H4 (cell line): Measurements from ENCODE around the gene CDH8. TPM values are rescaled to one million over a fixed set of nuclear protein-coding genes. Genes with fewer than 3 reads are reported as not detected.
"Not testable (repeated sequence)": the region's sequence is repeated elsewhere in the genome, so short reads cannot be mapped to it uniquely, and the experiment has no call there.

Source experiments
- DNase-seq: peaks from one replicate; pipeline ENCODE4 v3.0.0-alpha.2; 2015; ENCODE audit warnings: low spot score
- total RNA-seq: library from RNA; depleted of rRNA; stranded (reverse); fragments of >200 nt; shearing (Covaris generic); gene quantifications from 2 replicates; pipeline ENCODE4 v1.2.3, GENCODE V29; 2014

CDH8 gene
- total RNA-seq, 1 experiment from 2014 or later, result 1.4 TPM

- DNase-seq, result no peak
Measured at GRCh38 chr16:61797296-61797795, 238.9 kb downstream of the CDH8 start.

DNA sequence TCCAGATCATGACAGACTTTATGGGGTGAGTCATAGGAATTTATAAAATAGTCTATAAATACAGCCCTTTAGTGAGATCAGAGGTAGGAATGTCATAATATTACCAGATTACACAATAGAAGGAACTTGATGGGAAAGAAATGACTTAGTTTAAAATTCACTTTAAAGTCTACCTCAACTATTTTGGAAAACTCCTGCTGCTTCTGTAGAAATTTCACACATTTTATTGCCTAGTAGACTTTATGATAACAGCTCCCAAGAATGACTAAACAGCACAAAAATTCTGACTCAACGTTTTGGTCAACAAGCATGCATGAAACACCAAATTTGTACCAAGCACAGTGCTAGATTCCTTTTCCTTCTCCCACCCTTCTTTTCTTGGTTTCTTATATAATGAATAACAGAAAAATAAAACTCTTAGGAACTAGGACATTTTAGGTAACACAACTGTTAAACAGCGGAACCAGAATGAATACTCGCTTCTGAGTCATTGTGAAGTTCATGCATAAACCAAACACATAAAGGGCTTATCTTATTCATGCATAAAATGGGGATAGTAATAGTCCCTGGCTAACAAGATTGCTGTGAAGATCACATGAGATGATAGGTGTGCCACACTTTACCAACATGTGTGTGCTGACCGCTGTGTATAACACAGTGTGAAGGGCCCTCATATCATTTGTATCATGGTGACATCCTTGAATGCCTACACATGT, 243.9 kb downstream of the CDH8 start:
- peak; percentile 63 for DNase-seq

DNA sequence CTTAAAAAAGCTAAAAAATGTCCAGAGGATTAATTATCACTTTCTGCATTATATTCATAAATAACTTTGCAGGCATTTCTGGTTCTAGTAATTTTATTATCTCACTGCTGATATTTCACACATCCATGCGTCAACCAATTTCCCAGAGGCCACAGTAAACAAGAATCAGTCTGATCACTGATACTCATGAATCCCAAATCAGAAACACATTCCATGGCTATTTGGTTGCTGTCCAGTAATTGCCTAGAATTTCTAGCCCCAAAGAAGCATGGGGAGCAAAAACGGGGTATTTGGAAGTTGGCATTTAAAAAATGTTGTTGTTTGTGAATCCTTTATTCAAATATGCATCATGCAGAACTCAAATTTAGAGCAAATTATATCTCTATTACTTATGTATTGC, 244.8 kb downstream of the CDH8 start:
- no peak for DNase-seq

- not testable (repeated sequence) for DNase-seq
Measured at GRCh38 chr16:61781855-61782254, 254.4 kb downstream of the CDH8 start.

DNA sequence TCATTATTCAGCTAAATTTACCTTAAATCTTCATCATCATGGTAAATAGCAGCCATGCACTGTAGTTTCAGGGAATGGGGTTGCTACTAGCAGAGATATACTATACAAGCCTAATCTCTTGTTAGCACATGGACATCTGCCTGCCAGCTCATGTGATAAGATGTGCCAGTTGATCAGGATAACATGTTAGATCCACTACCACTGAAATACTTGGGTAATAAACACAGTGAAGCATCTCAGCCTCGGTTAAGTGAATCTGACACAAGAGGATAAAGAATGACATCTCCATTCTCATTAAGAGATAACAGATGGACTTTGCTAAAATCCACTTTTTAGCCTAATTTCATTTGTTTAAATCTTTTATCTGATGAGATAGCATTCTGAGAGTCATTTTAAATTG, 256.1 kb downstream of the CDH8 start:
- no peak for DNase-seq

DNA sequence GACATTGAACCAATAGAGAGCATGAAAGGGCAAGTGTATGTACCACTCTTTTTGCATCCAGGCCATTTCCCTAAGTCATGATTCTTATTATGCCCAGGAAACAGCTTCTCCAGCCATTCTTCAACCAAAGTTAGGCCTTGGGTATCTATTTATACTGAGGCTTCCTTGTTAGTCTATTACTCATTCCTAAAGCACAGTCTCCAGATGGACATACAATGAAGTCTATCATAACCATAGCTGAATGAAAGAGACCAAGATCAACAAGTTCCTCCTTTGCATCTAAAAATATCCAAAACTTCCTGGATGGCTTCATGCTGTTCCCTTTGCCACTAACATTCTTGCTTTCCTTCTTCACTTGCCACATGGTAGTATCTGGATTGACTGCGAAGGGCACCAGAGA, 265.9 kb downstream of the CDH8 start:
- DNase-seq, result no peak

- no peak for DNase-seq
Measured at GRCh38 chr16:61763991-61764390, 272.2 kb downstream of the CDH8 start.

DNA sequence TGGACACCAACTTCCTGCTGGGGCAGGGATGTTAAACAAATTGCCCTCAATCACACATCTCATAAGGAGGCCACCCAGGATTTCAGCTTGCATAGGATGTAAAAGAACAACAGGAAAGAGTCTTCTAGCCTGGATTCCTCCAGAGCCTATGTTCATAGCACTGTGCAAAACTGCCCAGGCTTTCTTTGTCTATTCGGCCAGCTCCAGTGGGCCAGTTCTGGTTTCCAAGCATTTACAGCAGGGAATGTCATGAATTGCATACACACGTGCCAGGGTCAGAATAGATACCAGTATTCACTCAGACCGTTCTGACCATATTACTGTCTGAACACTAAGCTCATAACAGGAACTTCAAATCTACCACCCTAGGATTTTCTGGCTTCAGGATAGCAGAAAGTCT, 273.2 kb downstream of the CDH8 start:
- no peak for DNase-seq

- DNase-seq, result no peak
Measured at GRCh38 chr16:61730997-61731396, 305.2 kb downstream of the CDH8 start.

DNA sequence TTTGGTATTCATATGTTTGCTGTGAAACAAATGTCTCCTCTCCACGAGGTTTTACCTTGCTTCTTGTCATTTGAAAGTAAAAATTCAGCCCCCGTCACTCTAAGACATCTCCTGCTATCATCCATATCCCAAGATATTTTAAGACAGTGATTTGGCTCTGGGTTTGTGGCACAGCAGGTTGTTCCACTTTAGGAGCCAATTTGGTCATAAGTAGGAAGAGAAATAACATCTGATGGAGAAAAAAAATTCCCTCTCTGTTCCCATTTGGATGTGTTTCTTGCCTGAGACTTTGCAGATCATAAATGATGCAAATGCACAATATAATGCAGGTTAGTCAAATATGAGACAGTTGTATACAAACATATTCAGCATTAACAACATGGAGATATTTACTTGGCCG, 309.5 kb downstream of the CDH8 start:
- no peak for DNase-seq

- DNase-seq, result no peak
Measured at GRCh38 chr16:61726125-61726524, 310.1 kb downstream of the CDH8 start.

- no peak for DNase-seq
Measured at GRCh38 chr16:61721544-61721943, 314.7 kb downstream of the CDH8 start.

- DNase-seq, result no peak
Measured at GRCh38 chr16:61715393-61715792, 320.8 kb downstream of the CDH8 start.

DNA sequence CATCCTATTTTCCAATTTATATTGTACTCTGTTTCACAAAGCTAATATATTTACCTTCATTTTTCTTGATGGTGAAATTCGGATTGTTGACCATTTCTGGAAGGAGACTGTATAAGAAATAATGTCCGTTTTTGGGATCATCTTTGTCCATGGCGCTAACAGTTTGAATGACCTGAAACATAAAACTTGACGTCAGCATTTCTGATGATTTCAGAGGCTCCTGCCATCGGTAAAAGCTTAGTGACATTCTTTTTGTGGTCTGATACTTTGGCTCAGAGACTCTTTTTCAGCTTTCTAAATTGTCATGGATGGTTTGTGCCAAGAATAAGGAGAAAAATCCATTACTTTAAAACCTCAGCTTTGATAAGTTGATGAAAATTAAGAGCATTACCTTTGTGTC, 322.5 kb downstream of the CDH8 start:
- DNase-seq, result no peak

- DNase-seq, result not testable (repeated sequence)
Measured at GRCh38 chr16:61699640-61700039, 336.6 kb downstream of the CDH8 start.

DNA sequence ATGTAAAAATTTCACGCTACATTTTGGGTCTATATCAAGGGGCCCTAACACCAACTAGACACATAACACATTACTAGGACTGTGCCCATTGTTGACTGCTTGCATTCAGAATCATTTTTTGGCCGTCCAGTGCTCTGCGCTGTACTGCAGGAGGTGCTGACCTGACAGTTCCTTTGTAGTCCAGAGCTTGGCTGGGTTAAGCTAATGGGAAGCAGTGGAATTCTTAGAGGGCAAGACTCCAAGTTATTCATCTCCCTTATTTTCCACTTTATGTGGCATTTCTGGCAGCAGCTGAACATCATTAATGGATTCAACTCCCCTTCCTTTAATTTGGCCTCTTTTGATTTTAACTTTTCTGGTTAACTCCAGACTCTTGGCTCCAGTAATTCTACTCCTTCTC, 351.7 kb downstream of the CDH8 start:
- DNase-seq, result no peak

DNA sequence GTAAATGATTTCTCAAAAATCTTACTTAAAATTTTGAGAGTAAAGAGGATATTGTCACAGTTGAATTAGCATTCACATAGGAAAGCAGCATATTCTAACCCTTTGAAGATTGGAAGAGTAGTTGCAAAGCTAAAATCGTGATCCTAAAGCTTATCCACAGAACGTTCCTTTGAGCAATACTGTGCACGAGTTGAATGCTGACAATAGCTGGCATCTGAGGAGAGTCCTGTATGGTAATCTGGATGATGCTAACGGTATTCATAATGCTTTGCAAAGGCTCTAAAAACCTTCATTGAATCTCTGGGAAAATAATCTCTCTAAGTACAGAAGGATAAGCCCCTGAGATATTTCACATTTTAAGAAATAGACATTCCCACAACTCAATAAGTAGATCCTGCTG, 354.6 kb downstream of the CDH8 start:
- DNase-seq, result no peak

DNA sequence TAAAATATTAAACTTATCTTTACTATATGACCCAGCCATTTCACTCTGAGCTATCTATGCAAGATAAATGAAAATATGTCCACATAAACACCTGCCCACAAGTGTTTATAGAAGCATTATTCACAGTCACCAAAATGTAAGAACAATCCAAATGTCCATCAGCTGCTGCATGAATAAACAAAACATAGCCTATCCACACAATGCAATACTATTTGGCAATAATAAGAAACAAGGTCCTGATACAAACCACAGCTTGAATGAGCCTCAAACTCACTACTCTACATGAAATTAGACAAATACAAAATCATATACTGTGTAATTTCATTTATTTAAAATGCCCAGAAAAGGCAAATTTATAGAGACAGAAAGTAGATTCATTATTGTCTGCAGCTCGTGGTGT, 355.1 kb downstream of the CDH8 start:
- no peak for DNase-seq

- no peak for DNase-seq
Measured at GRCh38 chr16:61678182-61678581, 358.1 kb downstream of the CDH8 start.

GRCh38 chr16:61677776-61678175, 358.5 kb downstream of the CDH8 start:
- no peak for DNase-seq

DNA sequence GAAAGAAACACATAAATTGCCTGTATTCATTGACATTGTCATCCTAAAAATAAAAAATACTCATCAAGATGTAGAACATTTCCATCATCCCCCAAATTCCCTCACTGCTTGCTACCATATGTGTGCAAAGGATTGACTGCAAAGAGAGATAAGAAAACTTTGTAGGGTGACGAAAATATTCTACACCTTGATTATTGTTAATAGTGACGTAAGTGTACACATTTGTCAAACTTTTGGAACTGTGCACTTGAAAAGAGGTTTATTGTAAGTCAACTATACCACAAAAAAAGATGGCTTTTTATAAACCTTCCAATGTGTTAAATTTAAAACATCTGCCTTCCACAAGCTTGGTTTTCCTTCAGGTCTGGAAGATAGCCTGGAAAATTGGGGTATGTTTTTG, 359.5 kb downstream of the CDH8 start:
- no peak for DNase-seq

GRCh38 chr16:61671161-61671560, 365.1 kb downstream of the CDH8 start:
- DNase-seq, result no peak

DNA sequence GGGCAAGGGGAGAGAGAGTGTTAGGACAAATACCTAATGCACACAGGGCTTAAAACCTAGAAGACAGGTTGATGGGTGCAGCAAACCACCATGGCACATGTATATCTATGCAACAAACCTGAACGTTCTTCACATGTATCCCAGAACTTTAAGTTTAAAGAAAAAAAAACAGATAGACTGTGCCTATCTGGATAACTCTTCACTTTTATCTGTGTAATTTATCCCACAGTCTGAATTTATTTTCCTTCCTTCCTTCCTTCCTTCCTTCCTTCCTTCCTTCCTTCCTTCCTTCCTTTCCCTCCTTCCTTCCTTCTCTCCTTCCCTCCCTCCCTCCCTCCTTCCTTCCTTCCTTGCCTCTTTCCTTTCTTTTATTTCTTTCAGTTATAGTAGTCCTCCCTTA, 370.7 kb downstream of the CDH8 start:
- DNase-seq, result no peak

GRCh38 chr16:61659936-61660335, 376.3 kb downstream of the CDH8 start:
- DNase-seq, result no peak
